PFSK-1 (cell line): ENCODE measurements around the gene AP3D1.

Experiments used
- FOXP2 ChIP-seq: optimal IDR thresholded peaks from 2 replicates; pipeline ENCODE3; 2011; ENCODE audit warnings: borderline replicate concordance, control low read depth, inconsistent platforms; ENCODE audit not compliant: insufficient read depth; ENCODE audit errors: extremely low read length, extremely low read depth
- POLR2AphosphoS5 ChIP-seq: IDR thresholded peaks from 2 replicates; pipeline ENCODE4 v1.6.1; 2012; ENCODE audit warnings: low read depth, mild to moderate bottlenecking, control low read depth, low read length, moderate library complexity
- SIN3A ChIP-seq: IDR thresholded peaks from 2 replicates; pipeline ENCODE4 v1.6.1; 2012; ENCODE audit warnings: mild to moderate bottlenecking, low read length, moderate library complexity, borderline replicate concordance; ENCODE audit not compliant: insufficient read depth
- TAF1 ChIP-seq: IDR thresholded peaks from 2 replicates; pipeline ENCODE4 v1.6.1; 2012; ENCODE audit warnings: low read length, control low read depth, borderline replicate concordance; ENCODE audit not compliant: insufficient read depth
- TF ChIP-seq, protein P1 (sequence below), 2 experiments: IDR thresholded peaks; 2 replicates each; pipeline versions ENCODE4 v1.6.1 to v1.8.0; 2011 to 2012; ENCODE audit warnings: low read depth in 2 of 2, low read length in 2 of 2, control low read depth in 1 of 2, inconsistent platforms in 1 of 2, mild to moderate bottlenecking in 1 of 2, moderate library complexity in 1 of 2; ENCODE audit not compliant: insufficient read depth in 1 of 2

AP3D1 gene

DNA sequence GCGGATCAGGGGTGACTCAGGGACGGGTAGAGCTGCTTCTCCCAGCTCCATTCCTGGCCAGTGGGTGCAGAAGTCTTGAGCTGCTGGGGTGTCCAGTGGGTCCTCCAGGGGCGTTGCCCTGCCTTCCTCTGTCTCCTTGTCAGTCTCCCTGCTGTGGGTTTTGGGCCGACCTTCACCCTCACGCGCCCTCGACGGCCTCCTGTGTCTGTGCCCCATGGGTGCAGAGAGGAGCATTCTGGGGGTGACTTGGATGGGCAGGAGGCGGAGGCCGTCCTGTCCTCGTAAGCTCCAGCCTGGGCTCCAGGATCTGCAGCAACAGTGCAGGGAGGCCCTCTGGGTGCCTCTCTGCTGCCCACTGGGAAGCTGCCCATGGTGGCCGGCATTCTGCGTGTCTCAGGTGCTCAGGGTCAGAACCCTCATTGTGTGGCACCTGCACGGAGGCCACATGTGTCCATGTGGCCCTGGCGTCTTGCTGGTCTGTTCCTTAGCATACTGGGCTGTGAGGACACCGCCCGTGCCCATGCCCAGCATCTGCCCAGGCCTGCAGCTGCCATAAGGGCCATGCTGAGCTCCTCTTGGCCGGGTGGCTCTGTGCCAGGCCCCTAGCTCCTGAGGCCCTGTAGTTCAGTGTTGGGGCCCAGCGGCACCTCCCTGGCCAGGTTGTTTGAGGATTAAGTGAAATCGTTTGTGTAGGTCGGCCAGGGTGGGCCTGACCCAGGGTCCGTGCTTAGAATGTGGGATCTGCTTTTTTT, 29.7 kb upstream of the AP3D1 start:
- TF ChIP-seq, protein P1, sequence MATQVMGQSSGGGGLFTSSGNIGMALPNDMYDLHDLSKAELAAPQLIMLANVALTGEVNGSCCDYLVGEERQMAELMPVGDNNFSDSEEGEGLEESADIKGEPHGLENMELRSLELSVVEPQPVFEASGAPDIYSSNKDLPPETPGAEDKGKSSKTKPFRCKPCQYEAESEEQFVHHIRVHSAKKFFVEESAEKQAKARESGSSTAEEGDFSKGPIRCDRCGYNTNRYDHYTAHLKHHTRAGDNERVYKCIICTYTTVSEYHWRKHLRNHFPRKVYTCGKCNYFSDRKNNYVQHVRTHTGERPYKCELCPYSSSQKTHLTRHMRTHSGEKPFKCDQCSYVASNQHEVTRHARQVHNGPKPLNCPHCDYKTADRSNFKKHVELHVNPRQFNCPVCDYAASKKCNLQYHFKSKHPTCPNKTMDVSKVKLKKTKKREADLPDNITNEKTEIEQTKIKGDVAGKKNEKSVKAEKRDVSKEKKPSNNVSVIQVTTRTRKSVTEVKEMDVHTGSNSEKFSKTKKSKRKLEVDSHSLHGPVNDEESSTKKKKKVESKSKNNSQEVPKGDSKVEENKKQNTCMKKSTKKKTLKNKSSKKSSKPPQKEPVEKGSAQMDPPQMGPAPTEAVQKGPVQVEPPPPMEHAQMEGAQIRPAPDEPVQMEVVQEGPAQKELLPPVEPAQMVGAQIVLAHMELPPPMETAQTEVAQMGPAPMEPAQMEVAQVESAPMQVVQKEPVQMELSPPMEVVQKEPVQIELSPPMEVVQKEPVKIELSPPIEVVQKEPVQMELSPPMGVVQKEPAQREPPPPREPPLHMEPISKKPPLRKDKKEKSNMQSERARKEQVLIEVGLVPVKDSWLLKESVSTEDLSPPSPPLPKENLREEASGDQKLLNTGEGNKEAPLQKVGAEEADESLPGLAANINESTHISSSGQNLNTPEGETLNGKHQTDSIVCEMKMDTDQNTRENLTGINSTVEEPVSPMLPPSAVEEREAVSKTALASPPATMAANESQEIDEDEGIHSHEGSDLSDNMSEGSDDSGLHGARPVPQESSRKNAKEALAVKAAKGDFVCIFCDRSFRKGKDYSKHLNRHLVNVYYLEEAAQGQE (IDR thresholded peaks at IDR 0.05; ENCODE audit: insufficient read depth in 1 of 2, low read depth in 2 of 2, low read length in 2 of 2): no peak
- TF ChIP-seq SIN3A (no peak), TAF1 (no peak)

GRCh38 chr19:2180114-2180513, 28.7 kb upstream of the AP3D1 start:
- TF ChIP-seq, protein P1 (IDR thresholded peaks at IDR 0.05; ENCODE audit: insufficient read depth in 1 of 2, low read depth in 2 of 2, low read length in 2 of 2): no peak
- TF ChIP-seq TAF1 (no peak), SIN3A (no peak), POLR2AphosphoS5 (no peak), FOXP2 (no peak)

DNA sequence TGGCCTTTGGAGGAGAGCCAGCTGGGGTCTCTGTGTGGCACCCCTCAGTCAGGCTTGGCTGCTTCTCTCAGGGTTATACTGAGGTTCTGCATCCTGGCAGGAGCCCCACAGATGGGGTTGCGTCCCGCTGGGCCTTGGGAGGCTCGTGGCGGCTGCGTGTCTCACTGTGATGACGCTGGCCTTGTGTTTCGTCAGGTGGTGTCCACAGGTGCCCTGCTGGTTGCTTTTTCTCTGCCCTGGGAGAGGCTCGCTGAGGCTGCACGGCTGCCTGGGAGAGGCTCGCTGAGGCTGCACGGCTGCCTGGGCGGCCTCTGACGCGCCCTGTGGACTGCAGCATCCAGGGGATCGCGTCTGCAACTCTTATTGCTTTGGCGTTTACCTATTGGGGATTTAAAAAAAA, 27.7 kb upstream of the AP3D1 start:
- TF ChIP-seq, protein P1 (IDR thresholded peaks at IDR 0.05; ENCODE audit: insufficient read depth in 1 of 2, low read depth in 2 of 2, low read length in 2 of 2): no peak
- TF ChIP-seq TAF1 (no peak), SIN3A (no peak), FOXP2 (no peak), POLR2AphosphoS5 (no peak)

DNA sequence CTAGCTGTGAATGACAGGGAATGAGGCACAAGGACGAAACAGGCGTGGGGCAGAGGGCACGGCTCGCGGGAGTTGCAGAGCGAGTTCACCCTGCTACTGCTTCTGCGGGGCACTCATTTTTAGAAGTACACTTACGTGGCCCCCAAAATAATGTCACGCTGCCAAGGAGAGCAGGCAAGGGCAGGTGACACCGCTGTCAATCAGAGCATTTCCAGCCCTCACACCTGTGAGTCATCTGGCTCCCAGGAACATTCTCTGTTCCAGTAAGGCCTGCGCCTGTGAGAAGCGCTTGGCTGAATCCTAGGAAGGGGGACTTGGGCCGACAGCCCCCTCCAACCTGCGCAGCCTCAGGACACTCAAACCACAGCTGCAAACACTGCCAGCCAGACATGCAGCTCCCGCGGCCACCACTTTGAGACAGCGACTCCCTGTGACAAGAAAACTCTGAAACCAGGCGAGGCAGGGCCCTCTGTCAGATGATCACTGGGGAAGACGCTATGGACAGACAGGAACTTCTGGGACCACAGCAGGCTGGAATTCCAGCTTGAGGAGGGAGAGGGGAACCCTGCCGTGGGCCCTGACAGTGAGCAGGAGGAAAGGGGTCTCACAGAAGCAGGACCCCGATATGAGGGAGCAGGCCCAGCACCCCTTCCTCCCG, 25.1 kb upstream of the AP3D1 start:
- no peak for TF ChIP-seq POLR2AphosphoS5
- TF ChIP-seq, protein P1 (IDR thresholded peaks at IDR 0.05; ENCODE audit: insufficient read depth in 1 of 2, low read depth in 2 of 2, low read length in 2 of 2): no peak
- TF ChIP-seq SIN3A: no peak
- no peak for TF ChIP-seq TAF1
- no peak for TF ChIP-seq FOXP2
